AG08395 (cell line): ENCODE measurements around the gene AQP12B.
"Not testable (repeated sequence)": the region's sequence is repeated elsewhere in the genome, so short reads cannot be mapped to it uniquely, and the experiment has no call there.

Experiments used
- DNase-seq: peaks from one replicate; pipeline ENCODE4 v3.0.0; 2012; ENCODE audit warnings: mixed read lengths, low spot score

The AQP12B gene

GRCh38 chr2:240682431-240683224 is at the start of gene AQP12B:
Gene AQP12B (minus strand): TSS chr2:240682885. CDS start chr2:240682837, 48 bp downstream.
- DNase-seq, result not testable (repeated sequence)

- DNase-seq, result no peak
Measured at GRCh38 chr2:240732184-240732583, 49.5 kb upstream of the AQP12B start.

- peak; percentile 29 for DNase-seq
Measured at GRCh38 chr2:240731178-240731545, 48.5 kb upstream of the AQP12B start.

DNA sequence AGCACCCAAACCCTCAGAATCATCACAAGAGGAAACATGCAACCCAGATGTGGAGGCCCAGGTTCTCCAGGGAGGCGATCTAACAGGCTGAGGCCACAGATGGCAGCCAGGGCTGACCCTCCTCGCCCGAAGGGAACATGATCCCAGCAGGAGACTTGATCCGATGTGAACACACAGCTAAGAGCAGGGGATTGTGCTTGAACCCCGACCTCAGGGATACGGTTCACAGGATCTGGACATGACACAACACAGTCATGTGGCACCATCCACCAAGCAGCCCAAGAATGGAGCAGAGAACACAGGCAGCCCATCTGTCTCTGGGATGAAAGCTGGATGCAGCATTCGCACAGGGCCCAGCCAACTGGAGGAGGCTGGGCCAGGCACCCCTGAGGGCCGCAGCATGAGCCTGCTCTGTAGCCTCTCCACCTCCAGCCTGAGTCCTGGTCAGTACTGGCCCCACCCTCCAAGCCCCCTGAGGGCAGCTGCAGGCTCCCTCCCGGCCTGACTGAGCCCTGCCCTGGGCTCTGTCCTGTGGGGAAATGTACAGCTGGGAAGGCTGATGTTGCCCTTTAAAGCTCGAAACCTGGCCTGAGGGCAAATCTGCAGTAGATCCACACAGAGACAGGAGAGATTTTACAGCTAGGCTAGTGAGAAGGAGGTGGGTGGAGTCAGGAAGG is 48.0 kb upstream of the AQP12B start:
- no peak for DNase-seq

- no peak for DNase-seq
Measured at GRCh38 chr2:240728827-240729226, 46.1 kb upstream of the AQP12B start.

- no peak for DNase-seq
Measured at GRCh38 chr2:240728361-240728760, 45.7 kb upstream of the AQP12B start.

DNA sequence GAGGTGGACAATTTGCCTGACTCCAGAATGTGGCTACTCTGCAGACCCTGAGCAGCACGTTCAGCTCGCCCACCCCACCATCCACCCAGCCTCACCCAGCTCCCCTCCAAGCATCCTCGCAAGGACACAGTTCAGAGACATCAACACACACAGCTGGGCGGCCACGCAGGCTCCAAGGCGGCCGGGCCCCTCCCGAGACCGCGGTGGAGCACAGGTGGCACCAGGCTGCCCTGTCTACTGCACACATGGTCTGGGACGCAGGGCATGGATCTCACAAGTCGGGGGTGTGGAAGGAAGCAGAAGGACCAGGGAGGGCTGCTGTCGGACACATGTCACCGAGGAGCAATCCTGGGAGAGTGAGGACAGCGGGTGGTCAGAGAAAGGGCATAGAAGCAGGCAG is 45.2 kb upstream of the AQP12B start:
- DNase-seq, result no peak

GRCh38 chr2:240727439-240727838 is 44.8 kb upstream of the AQP12B start:
- no peak for DNase-seq

- DNase-seq, result no peak
Measured at GRCh38 chr2:240726876-240727275, 44.2 kb upstream of the AQP12B start.

- DNase-seq, result no peak
Measured at GRCh38 chr2:240725671-240726070, 43.0 kb upstream of the AQP12B start.

GRCh38 chr2:240725266-240725665 is 42.6 kb upstream of the AQP12B start:
- DNase-seq, result no peak

- no peak for DNase-seq
Measured at GRCh38 chr2:240724431-240724830, 41.7 kb upstream of the AQP12B start.

DNA sequence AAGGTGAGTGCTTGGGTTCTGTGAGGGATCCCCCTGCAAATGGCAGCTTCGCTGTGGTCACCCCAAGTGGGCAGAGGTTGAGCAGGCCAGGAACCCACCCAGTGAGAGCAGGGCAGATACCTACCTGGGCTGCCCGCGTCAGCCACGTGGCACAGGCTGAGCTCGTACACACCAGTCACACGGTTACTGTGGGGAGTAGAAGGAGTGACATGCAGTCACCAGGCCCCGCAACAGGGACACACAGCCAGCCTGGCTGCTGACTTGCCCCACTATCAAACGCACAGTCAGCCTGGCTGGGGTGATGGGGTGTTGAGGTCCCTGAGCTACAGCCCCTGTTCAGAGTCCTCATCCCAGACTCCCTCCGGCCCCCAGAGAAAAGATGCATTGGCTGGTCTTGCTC is 41.2 kb upstream of the AQP12B start:
- DNase-seq, result no peak

DNA sequence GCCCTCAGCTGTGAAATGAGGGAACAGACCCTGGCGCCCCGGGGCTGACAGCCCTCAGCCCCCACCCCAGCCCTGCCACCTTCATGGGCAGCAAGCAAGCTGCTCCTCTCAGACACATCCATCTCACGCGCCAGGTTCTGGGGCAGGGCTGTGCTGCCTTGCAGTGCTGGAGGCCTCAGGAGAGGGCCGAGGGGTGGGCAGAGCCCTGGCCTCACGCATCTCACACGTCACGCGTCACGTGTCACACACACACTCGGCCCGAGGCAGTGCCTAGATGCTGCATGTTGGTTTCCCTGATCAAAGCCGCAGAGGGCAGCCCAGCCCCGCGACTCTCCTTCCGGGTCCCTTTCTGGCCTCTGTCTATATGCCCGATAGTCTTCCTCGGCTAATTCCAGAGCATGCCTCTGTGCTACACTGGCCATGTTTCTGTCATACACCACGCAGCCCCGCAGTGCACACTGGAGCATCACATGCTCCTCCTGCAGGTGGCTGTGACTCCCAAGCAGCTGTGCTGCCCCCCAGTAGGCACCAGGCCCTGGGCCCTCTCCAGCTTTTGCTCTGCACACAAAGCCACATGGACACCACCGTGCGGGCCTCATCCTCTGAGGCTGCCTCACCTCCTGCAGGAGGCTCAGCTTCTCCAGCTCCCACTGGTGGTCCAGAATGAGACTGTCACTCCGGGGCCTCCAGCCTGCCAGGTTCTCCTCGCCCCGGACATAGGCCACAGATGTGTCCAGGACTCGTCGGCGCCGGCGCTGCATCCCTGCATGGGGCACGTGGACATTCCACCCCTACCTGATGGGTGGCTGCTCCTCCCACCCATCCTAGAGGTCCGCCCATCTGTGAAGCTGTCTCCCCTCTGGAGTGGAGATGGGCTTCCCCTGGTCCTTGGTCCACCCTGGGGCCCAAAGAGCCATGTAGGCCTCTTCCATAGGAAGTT is 40.4 kb upstream of the AQP12B start:
- no peak for DNase-seq

DNA sequence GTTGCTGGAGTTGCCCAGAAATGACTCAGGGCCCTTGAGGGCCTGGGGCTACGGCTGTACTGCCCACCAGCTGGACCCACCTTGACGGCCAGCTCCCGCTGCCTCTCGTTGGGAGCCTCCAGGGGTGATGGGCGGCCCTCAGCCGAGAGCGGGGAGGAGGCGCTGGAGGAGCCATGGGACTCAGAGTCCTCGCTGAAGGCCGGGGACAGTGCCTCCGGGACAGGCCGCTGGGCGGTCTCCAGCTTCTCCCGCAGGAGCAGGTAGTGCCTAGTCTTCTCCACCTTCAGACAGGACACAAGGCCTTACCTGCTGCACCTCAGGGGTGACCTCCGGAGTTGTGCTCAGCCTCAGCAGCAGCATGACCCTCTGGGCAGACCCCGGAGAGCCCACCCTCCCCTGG is 39.7 kb upstream of the AQP12B start:
- no peak for DNase-seq

GRCh38 chr2:240721596-240722180 is 39.0 kb upstream of the AQP12B start:
- no peak for DNase-seq

DNA sequence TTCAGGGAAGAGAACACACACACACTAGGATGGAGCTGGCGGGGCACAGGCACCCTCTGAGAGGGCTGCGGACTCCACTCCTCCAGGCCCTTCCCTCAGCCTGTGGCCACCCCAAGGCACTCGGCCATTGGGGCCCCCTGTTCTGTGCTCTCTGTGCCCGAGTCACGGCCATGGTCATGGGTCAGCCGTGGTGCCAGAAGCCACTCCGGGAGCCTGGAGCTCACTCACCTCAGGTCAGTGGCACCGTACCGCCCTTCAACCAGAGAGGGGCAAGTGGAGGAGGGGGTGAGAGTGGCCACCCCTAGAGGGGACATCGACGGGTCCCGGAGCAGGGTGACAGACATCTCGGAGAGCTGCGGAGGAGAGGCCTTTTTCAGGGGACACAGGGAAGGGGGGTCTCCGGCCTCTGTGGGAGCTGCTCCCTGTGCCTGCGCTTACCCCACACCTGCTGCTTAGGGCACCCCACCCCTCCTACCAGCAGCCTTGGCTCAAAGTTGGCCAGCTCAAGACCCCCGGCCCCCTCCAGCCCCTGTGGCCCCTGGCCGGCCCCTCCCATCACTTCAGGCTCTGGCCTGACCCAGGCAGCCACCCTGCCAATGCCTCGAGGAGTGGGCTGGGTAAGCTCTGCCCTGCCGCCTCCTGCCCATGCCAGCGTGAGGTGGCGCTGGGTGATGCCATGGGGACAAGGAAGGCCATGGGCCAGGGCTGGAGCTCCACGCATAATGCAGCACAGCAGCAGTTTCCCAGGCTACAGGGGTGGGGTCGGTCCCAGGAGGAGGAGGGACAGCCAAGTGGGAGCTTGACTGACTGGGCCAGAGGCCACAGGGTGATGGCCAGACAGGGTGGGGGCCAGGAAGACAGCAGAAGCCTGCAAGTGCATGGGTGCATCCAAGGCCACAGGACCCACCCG is 38.3 kb upstream of the AQP12B start:
- no peak for DNase-seq

DNA sequence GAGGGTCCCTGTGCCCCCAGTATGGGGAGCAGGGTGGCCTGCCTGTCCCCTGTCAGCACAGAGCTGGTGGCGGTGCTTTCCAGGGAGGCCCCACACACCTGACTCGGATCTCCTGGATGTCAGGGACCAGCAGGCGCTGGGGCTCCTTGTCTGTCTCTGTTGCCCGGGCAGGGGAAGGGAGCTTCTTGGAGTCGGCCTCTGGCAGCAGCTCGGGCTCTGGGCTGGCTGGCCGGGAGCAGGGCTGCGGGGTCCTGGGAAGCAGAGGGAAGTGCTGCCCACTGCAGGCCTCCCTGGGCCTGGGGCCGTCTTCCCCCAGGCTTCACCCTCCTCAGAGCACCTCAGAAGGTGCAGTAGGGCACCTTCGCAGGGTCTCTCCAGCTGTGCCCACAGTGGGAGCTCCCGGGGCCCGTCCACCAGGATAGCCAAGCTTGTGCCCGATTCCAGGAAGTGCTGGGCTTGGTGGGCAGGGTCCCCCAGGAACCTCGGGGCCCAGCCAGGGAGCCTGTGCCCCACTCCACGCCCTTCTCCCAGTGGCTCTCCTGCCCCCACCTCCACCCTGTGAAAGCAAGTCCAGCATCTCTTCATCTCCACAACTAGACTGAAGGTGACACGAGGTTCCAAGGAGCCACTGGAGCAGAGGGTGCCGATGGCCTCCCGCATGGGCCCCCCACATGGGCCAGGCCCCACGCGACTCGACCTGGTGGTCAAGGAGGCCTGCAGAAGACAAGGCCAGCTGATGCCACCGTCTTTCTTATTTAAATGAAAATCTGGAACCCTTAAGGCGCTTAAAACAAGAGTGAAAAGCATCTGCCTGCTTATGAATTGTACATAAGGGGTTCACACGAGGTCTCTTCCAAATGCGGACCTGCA is 37.2 kb upstream of the AQP12B start:
- no peak for DNase-seq

DNA sequence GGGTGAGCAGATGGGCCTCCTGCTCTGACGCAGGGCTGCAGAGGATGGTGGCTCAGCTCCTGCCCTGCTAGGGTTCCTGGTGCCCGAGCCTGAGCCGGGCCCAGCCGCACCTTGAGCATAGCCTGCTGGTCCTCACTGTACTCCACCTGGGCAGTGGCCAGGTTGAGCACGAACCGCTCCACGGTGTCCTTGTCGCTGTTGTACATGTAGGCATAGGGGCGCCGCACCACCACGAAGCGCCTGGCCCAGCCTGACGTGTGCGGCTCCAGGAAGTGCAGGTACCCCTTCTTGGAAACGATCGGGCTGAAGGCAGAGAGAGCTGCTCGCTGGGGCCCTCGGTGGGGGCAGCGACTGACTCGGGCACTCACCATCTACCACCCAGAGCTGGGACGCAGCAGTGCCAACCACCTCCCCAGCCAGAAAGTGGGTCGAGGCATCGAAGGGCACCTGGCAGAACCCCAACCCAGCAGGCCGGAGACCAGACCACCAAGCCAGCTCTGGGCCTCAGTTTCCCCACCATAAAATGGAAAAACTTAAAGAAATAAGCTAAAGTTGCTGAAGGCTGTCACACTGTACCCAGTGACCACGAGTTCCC is 36.3 kb upstream of the AQP12B start:
- DNase-seq, result no peak
